ENCODE data around the gene AP3S2.

DNA sequence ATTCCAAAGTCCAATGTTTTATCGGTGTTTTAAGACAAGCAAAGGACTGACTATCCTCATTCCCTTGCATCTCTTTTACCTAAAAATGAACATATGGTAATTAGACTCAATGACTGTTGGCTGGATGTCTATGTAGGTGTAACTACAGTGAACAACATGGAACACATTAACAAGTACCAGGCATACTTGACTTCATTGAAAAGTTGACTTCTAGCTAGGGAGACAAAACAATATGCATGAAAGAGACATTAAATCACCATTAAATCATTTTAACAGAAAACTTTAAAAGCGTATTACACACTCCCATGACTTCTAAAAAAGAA is 44.9 kb downstream of the AP3S2 start:
- TF ChIP-seq, protein P1, sequence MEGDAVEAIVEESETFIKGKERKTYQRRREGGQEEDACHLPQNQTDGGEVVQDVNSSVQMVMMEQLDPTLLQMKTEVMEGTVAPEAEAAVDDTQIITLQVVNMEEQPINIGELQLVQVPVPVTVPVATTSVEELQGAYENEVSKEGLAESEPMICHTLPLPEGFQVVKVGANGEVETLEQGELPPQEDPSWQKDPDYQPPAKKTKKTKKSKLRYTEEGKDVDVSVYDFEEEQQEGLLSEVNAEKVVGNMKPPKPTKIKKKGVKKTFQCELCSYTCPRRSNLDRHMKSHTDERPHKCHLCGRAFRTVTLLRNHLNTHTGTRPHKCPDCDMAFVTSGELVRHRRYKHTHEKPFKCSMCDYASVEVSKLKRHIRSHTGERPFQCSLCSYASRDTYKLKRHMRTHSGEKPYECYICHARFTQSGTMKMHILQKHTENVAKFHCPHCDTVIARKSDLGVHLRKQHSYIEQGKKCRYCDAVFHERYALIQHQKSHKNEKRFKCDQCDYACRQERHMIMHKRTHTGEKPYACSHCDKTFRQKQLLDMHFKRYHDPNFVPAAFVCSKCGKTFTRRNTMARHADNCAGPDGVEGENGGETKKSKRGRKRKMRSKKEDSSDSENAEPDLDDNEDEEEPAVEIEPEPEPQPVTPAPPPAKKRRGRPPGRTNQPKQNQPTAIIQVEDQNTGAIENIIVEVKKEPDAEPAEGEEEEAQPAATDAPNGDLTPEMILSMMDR (conservative IDR thresholded peaks at IDR 0.05; ENCODE audit: low read depth, low read length), result no peak
- no peak for TF ChIP-seq MAFK (IDR thresholded peaks at IDR 0.05; ENCODE audit: low read depth, low read length)
- no peak for TF ChIP-seq CHD1 (IDR thresholded peaks at IDR 0.05; ENCODE audit: low read depth, low read length)
- TF ChIP-seq FOS (IDR thresholded peaks at IDR 0.05; ENCODE audit: low read depth, low read length), result no peak
- TF ChIP-seq SMC3 (IDR thresholded peaks at IDR 0.05; ENCODE audit: low read depth, low read length), result no peak
- TF ChIP-seq MXI1 (IDR thresholded peaks at IDR 0.05; ENCODE audit: borderline replicate concordance, low read depth, low read length), result no peak
- no peak for TF ChIP-seq RFX5 (IDR thresholded peaks at IDR 0.05; ENCODE audit: low read depth, low read length)
- TF ChIP-seq POLR2A (IDR thresholded peaks at IDR 0.05; ENCODE audit: low read depth, low read length), result no peak
- TF ChIP-seq BHLHE40 (IDR thresholded peaks at IDR 0.05; ENCODE audit: low read depth, low read length), result no peak
- TF ChIP-seq CEBPB (IDR thresholded peaks at IDR 0.05; ENCODE audit: low read depth, low read length), result no peak
- TF ChIP-seq MAZ (IDR thresholded peaks at IDR 0.05; ENCODE audit: borderline replicate concordance, low read depth, low read length), result no peak
- no peak for TF ChIP-seq NFE2L2 (IDR thresholded peaks at IDR 0.05; ENCODE audit: low read depth, low read length)
- TF ChIP-seq RAD21 (IDR thresholded peaks at IDR 0.05; ENCODE audit: low read length), result no peak
- TF ChIP-seq RCOR1 (IDR thresholded peaks at IDR 0.05; ENCODE audit: insufficient replicate concordance, low read length), result no peak
